ENCODE results near the gene MAP1LC3C. TPM values are rescaled to one million over a fixed set of nuclear protein-coding genes. Genes with fewer than 3 reads are reported as not detected.
"Not testable (repeated sequence)": the region's sequence is repeated elsewhere in the genome, so short reads cannot be mapped to it uniquely, and the experiment has no call there.

MAP1LC3C gene
- total RNA-seq, 2 donors from 2014 or later: 1.3 to 1.9 TPM

DNA sequence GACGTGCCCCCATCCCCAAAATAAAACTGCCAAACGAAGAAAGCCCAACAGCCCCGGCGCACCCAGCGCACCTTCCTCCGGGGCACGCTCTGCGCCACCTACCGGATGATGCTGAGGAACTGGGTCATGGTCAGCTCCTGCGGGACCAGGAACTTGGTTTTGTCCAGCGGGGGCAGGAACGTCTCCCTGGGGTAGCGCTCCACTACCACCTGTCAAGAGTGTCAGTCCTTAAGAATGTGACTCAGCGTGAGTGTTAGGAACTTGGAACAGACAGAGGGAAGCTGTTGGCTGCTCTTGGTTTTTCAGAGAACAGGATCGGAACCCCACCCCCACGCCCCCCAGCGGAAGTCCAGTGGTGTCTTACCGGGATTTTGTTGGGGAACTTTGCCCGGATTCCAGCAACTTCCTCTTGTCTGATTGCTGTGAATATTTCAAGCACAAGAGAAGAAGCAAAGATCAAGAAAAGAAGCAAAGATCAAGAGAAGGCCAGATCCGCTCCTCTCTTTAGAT, 431 bp downstream of the MAP1LC3C start:
- intact Hi-C loops (cut with DNase I): loop anchor here in 1 of 2 donors (10.0 kb wide), 1 partner anchor 104 kb away; no protein-coding TSS in a partner anchor
- DNase-seq (ENCODE audit: low spot score): peak; percentile 90

DNA sequence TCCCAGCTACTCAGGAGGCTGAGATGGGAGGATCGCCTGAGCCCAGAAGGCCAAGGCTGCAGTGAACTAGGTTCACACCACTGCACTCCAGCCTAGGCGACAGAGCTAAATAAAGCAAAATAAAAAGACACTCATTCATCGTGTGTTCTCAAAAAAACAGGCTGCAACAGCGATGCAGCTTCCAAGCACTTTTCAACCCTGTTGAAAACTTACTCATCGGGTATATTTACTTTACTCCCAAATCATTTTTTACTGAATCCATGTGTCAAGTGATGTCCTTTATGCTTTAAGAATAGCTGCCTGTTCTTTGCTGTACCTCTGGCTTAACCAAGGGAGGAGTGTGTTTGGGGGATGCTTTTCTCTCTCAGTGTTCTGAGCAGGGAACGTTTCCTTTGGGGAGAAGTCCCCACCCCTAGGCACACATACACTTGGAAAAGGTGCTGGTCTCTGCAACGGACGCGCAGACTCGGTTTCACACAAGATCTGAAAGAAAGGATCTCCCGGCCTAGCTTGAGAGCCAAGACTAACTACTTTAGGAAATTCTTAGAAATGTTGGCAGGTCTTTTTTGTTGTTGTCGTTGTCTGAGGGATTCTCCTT, 1.4 kb downstream of the MAP1LC3C start:
- no peak for DNase-seq (ENCODE audit: low spot score)
- intact Hi-C loops (cut with DNase I): loop anchor here in 1 of 2 donors (10.0 kb wide), 1 partner anchor 103 kb away; no protein-coding TSS in a partner anchor

DNA sequence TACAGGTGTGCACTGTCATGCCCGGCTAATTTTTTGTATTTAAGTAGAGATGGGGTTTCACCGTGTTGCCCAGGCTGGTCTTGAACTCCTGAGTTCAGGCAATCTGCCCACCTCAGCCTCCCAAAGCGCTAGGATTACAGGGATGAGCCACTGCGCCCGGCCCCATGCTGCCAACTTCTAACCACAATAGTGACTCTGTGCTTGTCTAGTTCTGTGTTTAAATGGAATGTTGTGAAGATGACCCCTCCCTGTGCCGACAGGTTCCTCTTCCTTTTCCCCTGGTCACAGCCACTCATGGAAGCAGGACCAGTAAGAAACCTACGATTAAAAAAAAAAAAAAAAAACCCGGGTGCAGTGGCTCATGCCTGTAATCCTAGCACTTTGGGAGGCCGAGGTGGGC, 4.7 kb downstream of the MAP1LC3C start:
- intact Hi-C loops (cut with DNase I): loop anchor here in 1 of 2 donors (10.0 kb wide), 1 partner anchor 99 kb away; no protein-coding TSS in a partner anchor

DNA sequence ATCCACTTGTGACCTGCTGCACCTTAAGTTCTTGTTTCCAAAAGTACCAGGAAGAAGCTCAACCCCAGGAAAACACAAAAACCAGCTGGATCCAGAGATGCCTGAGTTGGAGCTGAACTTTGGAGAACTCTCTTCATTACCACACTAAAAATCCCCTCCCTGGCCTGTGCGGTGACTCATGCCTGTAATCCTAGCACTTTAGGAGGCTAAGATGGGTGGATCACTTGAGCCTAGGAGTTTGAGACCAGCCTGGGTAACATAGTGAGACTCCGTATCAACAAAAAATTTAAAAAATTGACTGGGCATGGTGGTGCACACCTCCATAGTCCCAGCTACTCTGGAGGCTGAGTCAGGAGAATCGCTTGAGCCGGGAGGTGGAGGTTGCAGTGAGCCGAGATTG, 6.2 kb downstream of the MAP1LC3C start:
- no peak for DNase-seq (ENCODE audit: low spot score)
- intact Hi-C loops (cut with DNase I): loop anchor here in 1 of 2 donors (10.0 kb wide), 1 partner anchor 98 kb away; no protein-coding TSS in a partner anchor

More for the DNA sequence above, 4.7 kb downstream of the MAP1LC3C start:
- DNase-seq (ENCODE audit: low spot score): no peak

DNA sequence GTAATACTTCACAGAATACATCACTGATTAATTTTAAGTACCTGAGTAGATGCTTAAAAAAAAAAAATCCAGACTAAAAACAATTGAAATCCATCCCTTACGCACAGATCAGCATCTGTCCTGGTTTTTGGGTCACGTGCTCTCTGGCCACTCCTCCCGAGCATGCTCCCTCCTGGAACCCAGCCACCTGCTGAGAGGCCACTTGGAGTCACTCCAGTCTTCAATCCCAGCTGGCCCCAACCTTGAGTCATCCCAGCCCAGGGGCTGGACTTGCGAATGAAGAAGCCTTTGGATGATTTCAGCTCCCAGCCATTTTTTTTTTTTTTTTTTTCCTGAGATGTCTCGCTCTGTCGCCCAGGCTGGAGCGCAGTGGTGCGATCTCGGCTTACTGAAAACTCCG, 8.9 kb downstream of the MAP1LC3C start:
- intact Hi-C loops (cut with DNase I): loop anchor here in 1 of 2 donors (10.0 kb wide), 1 partner anchor 95 kb away; no protein-coding TSS in a partner anchor

DNA sequence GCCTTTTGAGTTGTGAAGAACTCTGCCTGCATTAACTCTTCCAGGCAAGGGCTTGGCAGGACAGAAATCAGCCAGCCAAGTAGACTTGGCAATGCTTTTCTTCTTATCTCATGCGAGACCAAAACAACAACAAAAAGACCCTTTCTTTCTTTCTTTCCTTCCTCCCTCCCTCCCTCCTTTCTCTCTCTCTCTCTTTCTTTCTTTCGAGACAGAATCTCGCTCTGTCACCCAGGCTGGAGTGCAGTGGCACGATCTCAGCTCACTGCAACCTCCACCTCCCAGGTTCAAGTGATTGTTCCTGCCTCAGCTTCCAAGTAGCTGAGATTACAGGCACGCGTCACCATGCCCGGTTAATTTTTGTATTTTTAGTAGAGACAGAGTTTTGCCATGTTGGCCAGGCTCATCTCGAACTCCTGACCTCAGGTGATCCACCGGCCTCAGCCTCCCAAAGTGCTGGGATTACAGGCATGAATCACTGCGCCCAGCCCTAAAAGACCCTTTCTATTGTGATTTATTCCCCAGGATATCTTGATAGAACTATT, 10.4 kb downstream of the MAP1LC3C start:
- DNase-seq (ENCODE audit: low spot score); intact Hi-C loops (cut with DNase I): not testable (repeated sequence)

More for the DNA sequence above, 8.9 kb downstream of the MAP1LC3C start:
- DNase-seq (ENCODE audit: low spot score): peak; percentile 93

DNA sequence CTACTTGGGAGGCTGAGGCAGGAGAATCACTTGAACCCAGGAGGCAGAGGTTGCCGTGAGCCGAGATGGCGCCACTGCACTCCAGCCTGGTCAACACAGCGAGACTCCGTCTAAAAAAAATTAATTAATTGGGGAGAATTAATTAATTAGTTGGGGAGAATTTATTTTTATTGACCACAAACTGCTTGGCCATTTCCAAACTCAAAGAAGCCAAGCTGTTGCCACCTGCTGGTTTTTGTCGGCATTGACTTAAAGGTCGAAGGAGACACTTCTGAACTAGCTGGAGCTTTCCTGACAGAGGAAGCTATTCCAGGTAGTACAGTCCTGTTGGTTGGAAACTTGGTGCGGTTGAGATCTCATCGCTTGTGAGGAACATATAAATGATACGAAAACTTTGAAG, 13.1 kb downstream of the MAP1LC3C start:
- intact Hi-C loops (cut with DNase I): no loop called here
- no peak for DNase-seq (ENCODE audit: low spot score)

DNA sequence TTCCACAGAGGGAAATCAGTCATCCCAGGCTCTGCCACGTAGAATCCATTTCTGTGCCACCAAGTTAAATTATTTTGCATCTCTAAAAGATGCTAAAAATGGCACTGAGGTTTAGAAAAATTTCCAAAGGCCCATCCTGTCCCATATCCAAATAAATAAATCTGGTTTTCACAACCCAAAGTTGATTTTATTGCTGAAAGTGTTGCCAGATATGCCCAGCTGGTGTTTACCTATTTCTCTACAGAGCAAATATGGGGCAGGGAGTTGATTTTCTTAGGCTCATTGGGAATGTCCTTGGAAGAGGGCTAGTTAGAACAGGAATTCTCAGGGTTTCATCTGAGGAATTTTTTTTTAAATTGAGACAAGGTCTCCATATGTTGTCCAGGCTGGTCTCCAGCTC, 19.0 kb downstream of the MAP1LC3C start:
- intact Hi-C loops (cut with DNase I): no loop called here
- no peak for DNase-seq (ENCODE audit: low spot score)

DNA sequence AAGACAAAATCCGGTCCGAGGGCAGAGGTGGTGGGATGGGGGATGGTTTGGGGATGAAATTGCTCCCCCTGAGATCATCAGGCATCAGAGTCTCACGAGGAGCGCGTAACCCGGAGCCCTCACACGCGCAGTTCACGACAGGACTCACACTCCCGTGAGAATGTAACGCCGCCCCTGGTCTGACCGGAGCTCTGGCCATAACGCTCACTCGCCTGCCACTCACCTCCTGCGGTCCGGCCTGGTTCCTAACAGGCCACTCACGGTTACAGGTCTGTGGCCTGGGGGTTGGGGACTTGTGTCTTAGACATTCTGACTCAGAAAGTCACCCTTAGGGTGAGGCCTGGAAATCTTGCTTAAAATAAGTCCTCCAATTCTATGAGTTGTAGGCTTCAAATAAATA, 19.8 kb downstream of the MAP1LC3C start:
- no peak for DNase-seq (ENCODE audit: low spot score)
- intact Hi-C loops (cut with DNase I): no loop called here

DNA sequence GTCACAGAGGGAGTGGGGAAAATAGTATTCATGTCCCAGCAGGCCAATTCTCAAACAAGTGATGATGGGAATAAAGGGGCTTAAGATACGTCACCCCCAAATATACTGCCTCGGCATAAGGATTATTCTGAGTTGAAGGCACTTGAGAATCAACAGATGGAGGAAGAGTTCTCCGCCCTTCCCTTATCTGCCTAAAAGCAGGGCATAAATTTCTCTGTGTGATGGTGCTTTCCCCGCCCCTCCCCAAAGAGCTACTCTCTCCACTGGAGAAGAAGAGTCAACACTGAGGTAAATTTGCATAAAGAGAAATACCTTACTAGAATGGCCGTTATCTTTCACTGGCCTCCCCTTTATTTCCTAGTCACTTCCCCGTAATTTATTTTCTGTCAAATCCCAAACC, 22.7 kb downstream of the MAP1LC3C start:
- intact Hi-C loops (cut with DNase I): no loop called here
- DNase-seq (ENCODE audit: low spot score): no peak

DNA sequence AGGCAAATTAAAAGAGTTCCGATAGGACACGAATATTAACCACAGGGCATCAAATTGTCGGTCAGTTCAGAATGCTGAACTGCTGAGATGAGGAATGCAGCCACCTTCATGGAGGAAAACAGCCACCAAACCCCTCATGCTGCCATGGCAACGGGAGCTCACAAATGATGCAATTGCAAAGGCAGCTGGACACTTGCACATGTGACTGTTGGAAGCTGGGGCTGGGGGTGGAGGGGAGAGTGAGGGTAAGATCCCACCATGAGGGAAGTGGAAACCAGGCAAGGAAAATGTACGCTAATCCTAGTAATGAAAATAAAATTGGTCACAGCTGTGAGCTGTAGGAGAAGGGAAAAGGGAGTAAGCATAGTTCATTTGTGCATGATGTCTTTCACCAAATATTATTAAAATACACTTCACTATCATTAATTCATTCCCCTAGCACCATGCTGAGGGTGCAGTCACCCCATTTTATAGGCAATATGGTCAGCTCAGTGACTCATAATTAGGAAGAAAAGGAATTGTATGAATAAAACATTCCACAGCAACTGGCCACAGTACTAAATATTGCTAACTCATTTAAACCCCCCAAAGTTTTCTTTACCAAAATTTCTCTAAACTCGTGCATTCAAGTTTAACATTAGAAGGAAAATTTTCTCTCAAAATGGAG, 26.1 kb downstream of the MAP1LC3C start:
- intact Hi-C loops (cut with DNase I): no loop called here
- no peak for DNase-seq (ENCODE audit: low spot score)

DNA sequence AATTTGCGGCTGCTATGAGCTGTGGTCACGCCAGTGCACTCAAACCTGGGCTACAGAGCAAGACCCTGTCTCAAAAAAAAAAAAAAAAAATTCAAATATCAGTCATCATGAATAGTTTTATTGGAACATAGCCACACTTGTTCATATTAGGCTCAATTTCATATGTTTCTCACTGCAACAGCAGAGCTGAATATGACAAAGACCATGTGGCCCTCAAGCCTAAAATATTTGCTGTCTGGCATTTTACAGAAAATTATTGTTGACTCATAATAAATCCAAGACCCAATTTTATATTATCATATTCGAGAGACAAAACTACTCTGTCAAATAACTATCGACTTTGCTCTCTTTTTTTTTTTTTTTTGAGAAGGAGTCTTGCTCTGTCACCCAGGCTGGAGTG, 30.3 kb downstream of the MAP1LC3C start:
- DNase-seq (ENCODE audit: low spot score): no peak
- intact Hi-C loops (cut with DNase I): no loop called here

DNA sequence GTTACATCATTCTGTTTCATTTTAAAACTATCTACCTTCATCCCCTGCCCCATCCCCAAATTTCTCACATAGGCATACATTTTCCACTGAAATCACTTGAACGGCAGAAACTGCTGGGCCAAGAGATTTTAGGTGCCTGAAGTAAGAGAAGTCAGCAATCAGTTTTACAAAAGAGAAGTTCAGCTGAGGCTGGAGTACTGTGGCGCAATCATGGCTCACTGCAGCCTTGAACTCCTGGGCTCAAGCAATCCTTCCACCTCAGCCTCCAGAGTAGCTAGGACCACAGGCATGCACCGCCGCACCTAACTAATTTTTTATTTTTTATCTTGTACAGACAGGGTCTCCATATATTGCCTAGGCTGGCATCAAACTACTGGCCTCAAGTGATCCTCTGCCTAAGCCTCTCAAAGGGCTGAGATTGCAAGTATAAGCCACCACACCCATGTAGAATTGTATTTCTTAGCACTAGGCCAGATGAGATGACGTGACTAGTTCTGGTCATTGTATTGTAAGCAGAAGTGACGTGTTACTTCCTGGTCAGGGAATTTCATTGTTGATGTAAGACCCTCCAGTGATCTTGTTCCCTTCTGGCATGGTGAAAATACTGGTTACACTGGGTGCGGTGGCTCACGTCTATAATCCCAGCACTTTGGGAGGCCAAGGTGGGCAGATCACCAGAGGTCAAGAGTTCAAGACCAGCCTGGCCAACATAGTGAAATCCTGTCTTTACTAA, 34.2 kb downstream of the MAP1LC3C start:
- DNase-seq (ENCODE audit: low spot score): peak; percentile 79
- intact Hi-C loops (cut with DNase I): no loop called here

DNA sequence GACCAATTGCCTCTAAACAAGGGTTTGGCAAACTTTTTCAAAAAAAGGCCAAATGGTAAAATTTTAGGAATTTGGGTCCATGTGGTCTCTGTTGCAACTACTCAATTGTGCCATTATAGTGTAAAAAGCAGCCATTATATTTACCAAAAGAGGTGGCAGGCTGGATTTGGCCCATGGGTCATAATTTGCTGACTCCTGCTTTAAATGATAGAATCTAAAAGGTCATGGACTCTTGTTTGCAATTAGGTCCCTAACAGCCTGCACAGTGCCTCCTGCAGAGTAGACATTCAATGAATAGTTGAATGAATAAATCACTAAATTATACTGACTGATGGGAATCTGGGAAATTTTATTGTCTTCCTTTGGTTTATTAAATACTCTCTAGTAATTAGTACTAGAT, 35.2 kb downstream of the MAP1LC3C start:
- DNase-seq (ENCODE audit: low spot score): peak; percentile 3
- intact Hi-C loops (cut with DNase I): no loop called here

DNA sequence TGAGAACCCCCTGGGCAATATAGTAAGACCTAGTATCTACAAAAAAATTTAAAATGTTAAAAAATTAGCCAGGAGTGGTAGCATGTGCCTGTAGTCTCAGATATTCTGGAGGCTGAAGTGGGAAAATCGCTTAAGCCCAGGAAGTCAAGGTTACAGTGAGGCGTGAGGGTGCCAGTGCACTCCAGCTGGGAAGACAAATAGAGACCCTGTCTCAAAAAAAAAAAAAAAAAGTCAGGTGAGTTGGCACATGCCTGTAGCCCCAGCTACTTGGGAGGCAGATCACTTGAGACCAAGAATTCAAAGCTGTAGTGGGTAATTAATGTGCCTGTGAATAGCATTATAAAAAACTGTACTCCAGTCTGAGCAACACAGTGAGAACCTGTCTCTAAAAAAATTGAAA, 36.7 kb downstream of the MAP1LC3C start:
- DNase-seq (ENCODE audit: low spot score): no peak
- intact Hi-C loops (cut with DNase I): no loop called here

DNA sequence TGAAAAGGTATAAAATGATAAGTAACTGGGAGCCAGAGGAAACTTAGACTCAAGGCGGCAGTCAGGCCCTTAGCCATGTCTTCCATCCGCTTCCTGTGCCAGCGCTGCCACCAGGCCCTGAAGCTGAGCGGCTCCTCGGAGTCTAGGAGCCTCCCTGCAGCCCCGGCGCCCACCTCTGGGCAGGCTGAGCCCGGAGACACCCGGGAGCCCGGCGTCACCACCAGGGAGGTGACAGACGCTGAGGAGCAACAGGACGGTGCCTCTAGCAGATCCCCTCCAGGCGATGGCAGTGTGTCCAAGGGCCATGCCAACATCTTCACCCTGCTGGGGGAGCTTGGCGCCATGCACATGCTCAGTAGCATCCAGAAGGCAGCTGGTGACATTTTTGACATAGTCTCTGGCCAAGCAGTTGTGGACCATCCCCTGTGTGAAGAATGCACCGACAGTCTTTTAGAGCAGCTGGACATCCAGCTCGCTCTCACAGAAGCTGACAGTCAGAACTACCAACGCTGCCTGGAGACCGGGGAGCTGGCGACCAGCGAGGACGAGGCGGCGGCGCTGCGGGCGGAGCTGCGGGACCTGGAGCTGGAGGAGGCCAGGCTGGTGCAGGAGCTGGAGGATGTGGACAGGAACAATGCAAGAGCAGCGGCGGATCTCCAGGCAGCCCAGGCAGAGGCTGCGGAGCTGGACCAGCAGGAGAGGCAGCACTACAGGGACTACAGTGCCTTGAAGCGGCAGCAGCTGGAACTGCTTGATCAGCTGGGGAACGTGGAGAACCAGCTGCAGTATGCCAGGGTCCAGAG, 41.0 kb downstream of the MAP1LC3C start, which contains the start of gene BECN2:
Gene BECN2 (plus strand): TSS at position 76 of the 803 bp plus-strand sequence. CDS start 0 bp downstream, at position 76.
- no peak for DNase-seq (ENCODE audit: low spot score)
- intact Hi-C loops (cut with DNase I): no loop called here

DNA sequence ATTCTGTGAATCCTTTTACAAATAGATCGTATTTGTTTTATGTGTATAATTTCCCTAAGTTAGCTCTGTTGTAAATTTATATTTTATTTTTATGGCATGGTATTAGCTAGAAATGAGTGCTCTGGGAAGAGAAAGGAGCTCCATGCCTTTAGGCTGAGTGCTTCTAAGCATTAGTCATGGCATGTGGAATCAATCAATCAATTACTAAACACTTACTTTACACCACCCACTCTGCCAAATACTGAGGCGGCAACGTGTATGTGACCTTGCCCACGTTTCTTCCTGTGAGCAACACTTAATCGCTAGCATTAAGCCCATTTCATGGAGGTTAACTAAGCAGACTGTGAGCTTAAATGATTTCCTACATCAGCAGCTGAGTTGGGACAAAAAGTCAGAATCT, 48.5 kb downstream of the MAP1LC3C start:
- no peak for DNase-seq (ENCODE audit: low spot score)
- intact Hi-C loops (cut with DNase I): no loop called here

DNA sequence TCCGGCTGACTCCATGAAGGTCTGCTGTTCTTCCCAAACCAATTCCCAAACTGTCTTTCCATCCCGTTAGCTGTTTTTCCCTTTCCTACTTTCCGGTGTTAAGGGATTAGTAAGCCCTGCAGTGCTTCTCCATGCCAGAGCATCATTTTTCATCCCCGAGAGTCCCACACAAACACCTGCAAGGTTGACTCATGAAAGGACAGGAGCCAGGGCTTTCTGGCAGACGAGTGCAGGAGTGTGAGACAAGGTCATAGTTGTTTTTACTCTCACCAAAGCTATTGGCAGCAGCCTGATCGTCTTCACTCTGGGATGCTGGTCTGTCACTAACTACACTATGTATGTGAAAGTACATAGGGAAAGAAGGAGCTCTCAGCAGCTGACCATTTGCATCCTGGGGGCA, 51.5 kb downstream of the MAP1LC3C start:
- intact Hi-C loops (cut with DNase I): no loop called here
- peak; percentile 16 for DNase-seq (ENCODE audit: low spot score)

Measured in posterior vena cava (tissue), 2 donors.